ENCODE measurements around the gene F8A2.
"Not testable (repeated sequence)": the region's sequence is repeated elsewhere in the genome, so short reads cannot be mapped to it uniquely, and the experiment has no call there.

GRCh38 chrX:155382529-155382967, 653 bp downstream of the F8A2 start:
- TF ChIP-seq CTCF (conservative IDR thresholded peaks at IDR 0.05); ZFX (IDR thresholded peaks at IDR 0.05): not testable (repeated sequence)

Measured in C4-2B (cell line).